Activated naive CD8-positive, alpha-beta T cell treated with anti-CD3 and anti-CD28 coated beads, Interleukin-2, amount 50 U/mL, for 16 hours (primary cell): ENCODE data around the gene VSTM4.

Source experiments
- DNase-seq: peaks from one replicate; pipeline ENCODE4 v3.0.0-alpha.2; 2020; ENCODE audit warnings: low read depth, low spot score

Gene VSTM4

DNA sequence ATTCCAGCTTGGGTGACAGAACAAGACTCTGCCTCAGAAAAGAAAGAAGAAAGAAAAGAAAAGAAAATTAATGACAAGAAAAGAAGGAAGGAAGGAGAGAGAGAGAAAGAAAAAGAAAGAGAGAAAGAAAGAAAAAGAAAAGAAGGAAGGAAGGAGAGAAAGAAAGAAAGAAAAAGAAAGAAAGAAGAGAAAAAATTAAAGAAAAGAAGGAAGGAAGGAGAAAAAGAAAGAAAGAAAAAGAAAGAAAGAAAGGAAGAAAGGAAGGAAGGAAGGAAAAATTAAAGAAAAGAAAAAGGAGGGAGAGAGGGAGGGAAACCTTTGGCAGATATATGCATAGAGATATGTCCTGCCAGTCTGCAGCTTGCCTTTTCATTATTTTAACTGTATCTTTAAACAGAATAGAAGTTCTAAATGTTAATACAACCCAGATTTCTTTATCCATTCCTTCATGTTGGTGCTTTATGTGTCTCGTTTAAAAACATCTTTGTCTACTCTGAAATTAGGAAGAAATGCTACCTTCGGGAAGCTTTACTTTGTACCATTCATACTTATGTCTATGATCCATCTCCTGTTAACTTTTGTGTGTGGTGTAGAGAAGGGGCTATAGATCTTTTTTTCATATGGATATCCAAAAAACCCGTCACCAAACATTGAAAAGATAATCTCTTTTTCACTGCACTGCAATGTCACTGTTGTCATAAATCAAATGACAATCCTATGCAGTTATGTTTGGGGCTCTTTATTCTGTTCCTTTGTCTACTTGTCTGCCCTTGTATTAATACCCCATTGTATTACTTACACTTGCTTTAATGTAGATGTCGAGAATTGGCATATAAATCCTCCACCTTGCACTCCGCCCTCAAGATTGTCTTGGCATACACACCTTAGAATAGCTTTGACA, 70.8 kb downstream of the VSTM4 start:
- no peak for DNase-seq

DNA sequence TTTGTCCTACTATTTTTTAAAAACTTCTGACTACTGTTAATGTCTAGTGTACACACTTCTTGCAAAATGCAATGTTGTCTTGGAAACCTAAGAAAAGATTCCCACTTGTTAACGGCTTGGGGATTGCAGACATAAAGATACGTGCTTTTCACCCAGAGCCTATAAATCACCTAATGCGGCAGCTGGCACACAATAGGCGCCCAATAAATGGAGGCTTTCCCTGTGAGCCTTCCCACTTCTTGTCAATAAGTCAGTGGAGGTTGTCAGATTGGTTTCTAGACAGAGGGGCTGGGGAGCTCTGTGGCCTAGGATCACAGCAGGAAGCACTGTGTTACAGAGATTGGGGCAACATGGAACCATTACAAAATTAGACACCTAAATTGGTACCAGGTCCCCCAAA, 74.7 kb downstream of the VSTM4 start:
- DNase-seq, result no peak

DNA sequence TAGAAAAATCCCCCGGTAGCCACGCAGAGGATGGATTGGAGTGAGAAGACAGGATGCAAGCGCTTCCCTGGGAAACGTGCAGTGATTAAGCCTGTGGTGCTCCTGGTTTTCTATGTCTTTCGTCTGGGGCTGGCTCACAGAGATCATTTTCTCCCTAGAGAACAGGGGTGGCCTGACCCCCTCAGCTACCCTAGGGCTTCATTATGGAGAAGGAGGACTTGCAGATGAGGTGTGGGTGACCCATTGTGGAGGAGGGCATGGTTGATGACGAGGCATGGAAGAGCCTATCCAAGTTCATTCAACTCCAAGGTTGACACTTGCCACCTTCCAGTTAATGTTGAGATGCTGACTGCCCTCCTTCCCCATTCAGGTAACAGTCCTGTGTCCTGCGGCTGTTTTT, 75.9 kb downstream of the VSTM4 start:
- no peak for DNase-seq

GRCh38 chr10:49038711-49039110, 76.6 kb downstream of the VSTM4 start:
- no peak for DNase-seq

GRCh38 chr10:49037187-49037586, 78.1 kb downstream of the VSTM4 start:
- no peak for DNase-seq

DNA sequence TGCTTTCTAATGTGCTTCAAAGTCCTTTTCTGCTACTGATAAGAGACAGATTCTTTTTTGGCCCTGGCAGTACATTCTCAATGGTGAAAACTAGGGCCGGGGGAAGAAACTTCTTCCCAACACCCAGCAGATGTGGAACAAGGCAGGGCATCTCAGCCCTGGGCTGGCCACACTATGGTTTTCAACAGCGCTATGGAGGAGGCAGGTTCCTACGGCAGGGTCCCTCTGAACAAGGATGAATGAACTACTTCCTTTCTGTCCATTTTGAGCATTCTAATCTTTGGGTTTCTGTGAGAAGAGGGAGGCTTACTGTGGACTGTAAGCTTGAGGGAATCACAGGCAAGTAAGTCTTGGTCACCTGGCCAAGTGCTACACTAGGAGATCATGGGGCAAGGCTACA, 78.7 kb downstream of the VSTM4 start:
- DNase-seq, result no peak

GRCh38 chr10:49035920-49036319, 79.4 kb downstream of the VSTM4 start:
- no peak for DNase-seq

GRCh38 chr10:49034925-49035324, 80.4 kb downstream of the VSTM4 start:
- DNase-seq, result no peak

GRCh38 chr10:49033939-49034338, 81.4 kb downstream of the VSTM4 start:
- no peak for DNase-seq

- DNase-seq, result no peak
These were observed 85.7 kb downstream of the VSTM4 start for GRCh38 chr10:49029666-49030065.

GRCh38 chr10:49028639-49029038, 86.7 kb downstream of the VSTM4 start:
- DNase-seq, result no peak

- no peak for DNase-seq
These were observed 89.9 kb downstream of the VSTM4 start for GRCh38 chr10:49025347-49025983.

- DNase-seq, result no peak
These were observed 90.8 kb downstream of the VSTM4 start for GRCh38 chr10:49024484-49024883.

DNA sequence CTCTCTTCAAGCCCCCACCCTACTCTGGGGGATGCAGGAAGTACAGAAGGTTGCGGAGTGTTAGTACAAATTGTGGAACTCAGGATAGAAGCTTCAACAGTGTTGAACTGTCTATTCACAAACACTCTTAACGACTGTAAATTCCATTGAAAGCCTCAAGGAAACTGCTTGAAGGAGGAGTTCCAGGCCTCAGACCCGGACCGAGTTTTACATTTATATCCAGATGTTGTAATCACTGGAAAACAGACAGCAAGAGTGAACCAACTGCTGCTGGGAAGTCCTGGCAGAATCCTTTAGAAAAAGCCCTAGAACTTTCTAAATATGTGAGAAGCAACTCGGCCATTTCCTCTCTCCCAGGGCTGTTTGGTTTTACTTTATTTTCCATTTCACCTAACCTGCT, 91.6 kb downstream of the VSTM4 start:
- no peak for DNase-seq

- no peak for DNase-seq
These were observed 92.3 kb downstream of the VSTM4 start for GRCh38 chr10:49023071-49023470.

DNA sequence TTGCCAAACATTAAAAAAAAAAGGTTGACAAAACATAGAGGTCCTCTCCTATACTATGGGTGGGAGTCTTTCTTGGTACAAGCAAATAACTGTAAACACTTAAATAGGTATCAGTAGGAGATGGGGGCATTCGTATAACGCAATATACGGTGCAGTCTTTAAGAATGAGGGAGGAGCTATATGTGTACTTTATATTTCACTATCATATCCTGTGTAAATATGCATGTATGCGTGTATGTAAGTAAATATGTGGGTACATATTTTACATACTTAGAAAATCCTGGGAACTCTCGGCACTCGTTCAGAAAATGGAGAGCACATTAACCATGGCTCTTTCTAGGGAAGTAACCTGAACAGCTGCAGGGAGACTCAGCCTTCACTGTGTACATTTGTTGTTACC, 93.6 kb downstream of the VSTM4 start:
- no peak for DNase-seq

DNA sequence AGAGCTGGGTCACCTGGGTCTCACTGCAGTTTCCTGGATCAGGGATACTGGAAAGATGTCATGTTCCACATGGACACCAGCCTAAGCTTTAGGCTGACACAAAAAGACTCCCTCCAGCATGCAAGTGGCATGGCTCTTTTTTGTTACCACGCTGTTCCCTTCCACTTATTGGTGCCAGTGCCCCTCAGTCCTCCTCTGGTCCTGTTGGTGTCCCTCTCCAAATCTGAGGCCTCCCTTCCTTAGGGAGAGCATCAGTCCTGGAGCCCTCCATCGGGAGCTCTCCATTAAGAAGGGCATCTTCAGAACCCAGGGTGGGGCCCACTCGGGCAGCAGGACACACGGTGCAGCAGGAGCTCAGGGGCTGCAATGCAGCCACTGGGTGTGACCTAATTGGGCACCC, 99.6 kb downstream of the VSTM4 start:
- no peak for DNase-seq

DNA sequence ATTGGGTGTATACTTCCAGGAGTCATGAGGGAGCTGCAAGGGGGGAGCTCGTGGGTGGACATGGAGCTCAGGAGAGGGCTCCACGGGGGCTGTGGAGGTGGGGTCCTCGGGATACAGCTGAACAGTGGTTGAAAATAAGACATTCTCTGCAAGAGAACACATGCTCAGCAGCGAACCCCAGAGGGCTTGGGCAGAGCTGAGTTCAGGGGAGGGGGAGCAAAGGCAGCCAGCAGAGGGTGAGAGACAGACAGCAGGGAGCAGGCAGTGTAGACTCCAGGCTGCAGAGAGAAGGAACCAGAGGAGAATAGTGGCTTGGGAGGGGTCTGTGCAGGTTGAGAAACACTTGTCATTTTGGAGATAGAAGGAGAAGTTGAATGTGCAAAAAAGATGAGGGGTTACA, 102.7 kb downstream of the VSTM4 start:
- DNase-seq, result no peak

GRCh38 chr10:49011756-49012155, 103.6 kb downstream of the VSTM4 start:
- DNase-seq, result no peak

- DNase-seq, result no peak
These were observed 104.5 kb downstream of the VSTM4 start for GRCh38 chr10:49010865-49011264.

DNA sequence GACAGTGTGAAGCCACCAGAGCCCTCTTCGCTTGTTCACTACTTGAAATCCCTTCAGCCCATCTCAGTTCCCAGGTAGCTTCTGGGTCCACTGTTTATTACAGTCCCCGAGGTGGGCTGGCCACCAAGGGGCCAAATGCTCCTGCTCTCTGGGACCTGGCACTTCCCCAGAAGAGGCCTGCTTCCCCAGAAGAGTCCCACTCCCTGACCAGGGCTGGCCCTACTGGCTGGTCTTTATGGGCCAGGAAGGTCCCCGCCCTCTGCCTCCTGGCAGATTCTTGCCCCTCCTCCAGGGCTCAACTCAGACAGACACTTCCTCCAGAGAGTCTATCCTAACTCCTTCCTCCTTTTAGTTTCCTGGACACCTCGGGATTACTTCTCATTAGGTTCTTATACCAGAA, 105.0 kb downstream of the VSTM4 start:
- DNase-seq, result no peak

GRCh38 chr10:49009199-49009979, 105.9 kb downstream of the VSTM4 start:
- no peak for DNase-seq
